Muscle of back (tissue), 11 donors: ENCODE data around the gene RGPD8. TPM values are rescaled to one million over a fixed set of nuclear protein-coding genes. Genes with fewer than 3 reads are reported as not detected.

Experiments
- DNase-seq, 3 donors: peaks; one replicate each; pipeline versions ENCODE4 v3.0.0 to v3.0.0-alpha.2; 2013
- polyA plus RNA-seq, 10 donors: library from polyadenylated mRNA; unstranded; fragments of 120-200 nt; gene quantifications; one replicate each; pipeline ENCODE4 v1.2.1, GENCODE V29; 2013; ENCODE audit not compliant: insufficient read length in 10 of 10

The RGPD8 gene
- polyA plus RNA-seq, 10 donors = 1.2 to 4.5 (median 2.4) TPM

DNA sequence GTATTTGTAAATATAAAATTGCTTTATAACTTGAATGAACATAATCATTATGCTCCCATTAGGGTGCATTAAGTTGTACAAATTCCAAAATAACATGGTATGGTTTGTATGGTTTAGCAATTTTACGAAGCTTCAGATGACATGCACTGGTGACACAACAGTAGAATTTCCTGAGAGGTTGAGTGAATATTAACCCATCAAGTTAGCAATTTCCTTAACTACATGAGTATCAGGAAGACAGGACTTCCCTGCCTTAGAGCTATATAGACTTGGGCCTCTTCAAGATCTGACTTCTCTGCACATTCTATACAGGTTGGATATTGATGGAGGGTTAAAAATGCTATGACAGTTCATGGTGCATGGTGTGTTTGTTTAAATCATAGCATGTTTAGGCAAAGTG is 97.8 kb downstream of the RGPD8 start:
- no peak for DNase-seq

DNA sequence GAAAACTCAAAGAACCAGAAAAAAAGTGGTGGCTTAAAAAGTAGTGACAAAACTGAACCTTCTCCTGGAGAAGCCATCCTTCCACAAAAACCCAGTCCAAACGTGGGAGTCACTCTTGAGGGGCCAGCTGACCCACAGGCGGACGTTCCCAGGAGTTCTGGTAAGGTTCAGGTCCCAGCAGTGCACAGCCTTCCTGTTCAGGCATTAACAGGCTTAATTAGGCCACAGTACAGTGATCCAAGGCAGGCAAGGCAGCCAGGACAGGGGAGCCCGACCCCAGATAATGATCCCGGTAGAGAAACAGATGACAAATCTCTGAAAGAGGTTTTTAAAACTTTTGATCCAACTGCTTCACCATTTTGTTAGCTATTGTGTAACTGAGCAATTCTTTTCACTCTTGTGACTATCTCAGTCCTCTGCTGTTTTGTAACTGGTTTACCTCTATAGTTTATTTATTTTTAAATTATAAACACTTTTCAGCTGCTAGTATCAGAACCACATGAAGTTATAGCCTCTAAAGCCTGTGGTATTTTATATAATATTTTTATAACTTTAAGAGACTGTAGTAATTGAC is 101.2 kb downstream of the RGPD8 start:
- no peak for DNase-seq

DNA sequence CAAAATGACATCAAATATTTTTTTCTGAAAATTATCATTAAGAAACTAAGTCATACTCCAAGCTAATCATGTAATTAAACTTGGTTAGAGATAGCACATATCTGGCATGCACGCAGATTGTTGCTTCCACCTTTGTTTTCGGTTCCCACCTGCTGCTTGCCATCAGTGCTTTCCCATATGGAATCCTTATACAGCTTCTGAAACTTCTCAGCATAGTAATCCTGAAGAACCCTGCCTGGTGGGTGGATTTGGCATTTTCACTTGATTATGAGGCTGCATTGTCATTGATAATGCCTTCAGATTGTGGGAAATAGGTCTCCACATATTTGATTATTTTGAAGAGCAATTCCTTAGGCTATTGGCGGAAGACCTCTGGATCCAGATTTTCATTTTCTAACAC is 110.5 kb downstream of the RGPD8 start:
- no peak for DNase-seq

DNA sequence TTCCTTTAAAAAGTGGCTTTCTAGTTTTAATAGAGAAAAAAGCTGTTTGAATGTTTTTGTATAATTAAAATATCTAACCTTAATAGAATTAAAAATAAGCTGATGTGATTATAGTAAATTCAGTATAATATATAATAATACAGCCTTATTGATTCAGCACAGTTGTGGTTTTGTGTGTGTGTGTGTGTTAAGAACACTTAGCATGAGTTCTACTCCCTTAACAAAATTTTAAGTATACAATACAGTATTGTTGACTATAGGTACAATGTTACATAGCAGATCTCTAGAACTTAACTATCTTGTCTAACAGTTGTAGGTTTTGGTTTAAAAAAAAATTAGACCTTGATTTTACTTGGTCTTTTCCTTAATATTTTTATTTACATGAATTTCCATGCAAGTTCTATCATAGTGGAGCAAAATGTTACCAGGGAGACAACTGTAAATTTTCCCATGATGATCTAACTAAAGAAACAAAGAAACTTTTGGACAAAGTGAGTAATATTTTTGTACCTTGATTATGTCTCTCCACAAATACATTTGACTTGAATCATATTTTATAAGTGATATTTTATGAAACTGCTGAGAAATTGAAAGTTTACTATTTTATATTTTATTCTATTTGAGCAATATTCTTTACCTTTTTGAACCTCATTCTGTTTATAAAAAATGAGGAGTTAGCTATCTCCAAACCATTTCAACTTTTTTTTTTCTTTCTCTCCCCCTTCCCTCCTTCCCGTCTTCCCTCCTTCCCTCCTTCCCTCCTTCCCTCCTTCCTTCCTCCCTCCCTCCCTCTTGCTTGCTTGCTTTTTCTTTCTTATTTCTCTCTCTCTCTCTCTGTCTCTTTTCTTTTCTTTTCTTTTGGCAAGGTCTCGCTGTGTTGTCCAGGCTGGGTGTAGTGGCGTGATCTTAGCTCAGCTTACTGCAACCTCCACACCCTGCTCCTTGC is 111.8 kb downstream of the RGPD8 start:
- no peak for DNase-seq

Other genes with a start within 250 kb of the RGPD8 start
- 10 to 100 TPM in 9 of 10 donors, 1 to 10 TPM in 1; 9.2 to 18.8 (median 15.2) TPM for gene ZC3H8, start 178.6 kb downstream of the RGPD8 start, polyA plus RNA-seq
- gene ZC3H6, start 158.0 kb downstream of the RGPD8 start, polyA plus RNA-seq = 1 to 10 TPM; 3.2 to 8.3 (median 4.6) TPM
- 10 to 100 TPM; 32.1 to 47.1 (median 38.9) TPM for gene TTL, start 48.5 kb upstream of the RGPD8 start, polyA plus RNA-seq
- 10 to 100 TPM; 10.9 to 19.6 (median 13.9) TPM for gene POLR1B, start 108.8 kb upstream of the RGPD8 start, polyA plus RNA-seq
- 10 to 100 TPM; 19.0 to 31.6 (median 24.4) TPM for gene CHCHD5, start 151.0 kb upstream of the RGPD8 start, polyA plus RNA-seq
- gene SLC20A1, start 212.3 kb upstream of the RGPD8 start, polyA plus RNA-seq = 10 to 100 TPM; 16.1 to 32.4 (median 21.9) TPM